GM12801 (cell line): ENCODE results near the gene MTHFSD.

Experiments
- TF ChIP-seq, protein P1 (sequence below): IDR thresholded peaks from one replicate; pipeline ENCODE4 v1.5.1; 2011; ENCODE audit warnings: control low read depth; ENCODE audit not compliant: insufficient read length; ENCODE audit errors: extremely low read depth

The MTHFSD gene

GRCh38 chr16:86597126-86597879 is 42.3 kb upstream of the MTHFSD start:
- TF ChIP-seq, protein P1, sequence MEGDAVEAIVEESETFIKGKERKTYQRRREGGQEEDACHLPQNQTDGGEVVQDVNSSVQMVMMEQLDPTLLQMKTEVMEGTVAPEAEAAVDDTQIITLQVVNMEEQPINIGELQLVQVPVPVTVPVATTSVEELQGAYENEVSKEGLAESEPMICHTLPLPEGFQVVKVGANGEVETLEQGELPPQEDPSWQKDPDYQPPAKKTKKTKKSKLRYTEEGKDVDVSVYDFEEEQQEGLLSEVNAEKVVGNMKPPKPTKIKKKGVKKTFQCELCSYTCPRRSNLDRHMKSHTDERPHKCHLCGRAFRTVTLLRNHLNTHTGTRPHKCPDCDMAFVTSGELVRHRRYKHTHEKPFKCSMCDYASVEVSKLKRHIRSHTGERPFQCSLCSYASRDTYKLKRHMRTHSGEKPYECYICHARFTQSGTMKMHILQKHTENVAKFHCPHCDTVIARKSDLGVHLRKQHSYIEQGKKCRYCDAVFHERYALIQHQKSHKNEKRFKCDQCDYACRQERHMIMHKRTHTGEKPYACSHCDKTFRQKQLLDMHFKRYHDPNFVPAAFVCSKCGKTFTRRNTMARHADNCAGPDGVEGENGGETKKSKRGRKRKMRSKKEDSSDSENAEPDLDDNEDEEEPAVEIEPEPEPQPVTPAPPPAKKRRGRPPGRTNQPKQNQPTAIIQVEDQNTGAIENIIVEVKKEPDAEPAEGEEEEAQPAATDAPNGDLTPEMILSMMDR: no peak

DNA sequence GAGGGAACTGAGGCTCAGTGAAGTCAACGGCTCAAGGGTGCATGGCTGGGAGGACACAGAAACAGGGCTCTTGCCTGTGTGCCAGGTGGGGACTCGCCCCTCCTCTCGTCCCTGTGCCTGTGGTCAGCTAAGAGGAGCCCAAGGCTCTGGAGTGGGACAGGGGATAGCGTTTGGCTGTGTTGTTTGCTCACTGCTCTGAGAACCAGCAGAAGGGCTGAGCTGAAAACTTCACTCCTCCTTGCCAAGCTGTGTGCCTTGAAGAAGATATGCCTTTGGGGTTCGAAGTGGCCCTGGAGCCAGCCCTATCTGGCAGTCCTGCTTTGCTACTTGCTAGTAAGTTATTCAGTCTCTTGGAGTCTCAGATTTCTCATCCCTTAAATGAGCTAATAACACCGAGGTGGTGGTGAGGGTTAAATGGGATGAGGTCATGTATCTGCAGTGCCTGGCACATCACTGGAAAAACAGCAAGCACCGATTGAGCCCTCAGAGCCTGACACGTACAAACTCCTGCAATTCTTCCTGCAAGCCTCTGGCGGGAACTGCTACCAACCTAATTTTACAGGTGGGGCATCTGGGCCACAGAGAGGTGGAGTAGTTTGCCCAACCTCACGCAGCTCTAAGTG is 41.1 kb upstream of the MTHFSD start:
- TF ChIP-seq, protein P1: no peak

GRCh38 chr16:86594721-86595120 is 39.7 kb upstream of the MTHFSD start:
- TF ChIP-seq, protein P1: no peak

GRCh38 chr16:86593913-86594620 is 39.0 kb upstream of the MTHFSD start:
- TF ChIP-seq, protein P1: no peak

GRCh38 chr16:86591270-86591669 is 36.2 kb upstream of the MTHFSD start:
- TF ChIP-seq, protein P1: no peak

DNA sequence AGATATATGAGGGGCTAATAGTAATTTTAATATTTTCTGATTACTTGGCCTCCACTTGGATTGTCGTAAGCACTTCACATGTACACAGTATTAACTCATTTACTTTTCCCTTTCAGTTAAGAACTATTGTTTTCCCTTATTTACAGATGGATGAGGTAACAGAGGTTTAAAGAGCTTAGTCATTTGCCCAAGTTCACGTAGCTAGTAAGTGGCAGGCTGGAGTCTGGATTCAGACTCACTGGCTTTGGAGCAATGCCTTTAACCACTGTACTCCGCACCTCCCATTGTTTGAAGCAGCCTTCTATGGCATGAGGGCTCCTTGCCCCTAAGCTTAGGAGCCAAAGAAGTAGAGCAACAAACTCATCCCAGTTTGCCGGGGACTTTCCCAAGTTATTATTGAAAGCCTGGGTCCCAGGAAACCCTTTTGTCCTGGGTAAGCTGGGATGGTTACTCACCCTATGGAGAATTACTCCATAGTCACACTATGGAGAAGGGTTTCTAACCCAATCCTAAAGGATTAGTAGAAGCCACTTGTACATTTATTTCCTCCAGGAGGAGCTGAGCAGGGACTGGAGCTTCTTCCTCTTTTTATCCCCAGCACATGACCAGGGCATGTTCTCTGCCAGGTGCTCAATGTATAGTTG is 35.6 kb upstream of the MTHFSD start:
- TF ChIP-seq, protein P1: no peak

GRCh38 chr16:86587487-86587886 is 32.5 kb upstream of the MTHFSD start:
- TF ChIP-seq, protein P1: no peak
